Tracheal epithelial cell (primary cell): ENCODE results near the gene PRDM7. TPM values are rescaled to one million over a fixed set of nuclear protein-coding genes. Genes with fewer than 3 reads are reported as not detected.

Experiments used
- total RNA-seq: library from RNA; depleted of rRNA; stranded (reverse); fragments of >200 nt; gene quantifications from 2 replicates; pipeline ENCODE4 v1.2.1, GENCODE V29; 2014

PRDM7 gene
- not detected in 2 replicates for total RNA-seq

GRCh38 chr16:90077240-90077756 is at the start of gene PRDM7:
Gene PRDM7, minus strand, starts transcription at chr16:90077331. Its CDS starts 1,421 bp downstream, at chr16:90075910.

GRCh38 chr16:90018652-90019542 is 58.2 kb downstream of the PRDM7 start, which contains the start of gene DBNDD1:
Gene DBNDD1, minus strand, starts transcription at chr16:90019456. Its CDS starts 115 bp downstream, at chr16:90019341.

Other genes with a start within 250 kb of the PRDM7 start
- 1.1 and 2.4 TPM in 2 replicates for gene SPIRE2, start 248.9 kb downstream of the PRDM7 start, total RNA-seq
- 68.2 and 149 TPM in 2 replicates for gene TCF25, start 203.7 kb downstream of the PRDM7 start, total RNA-seq
- 1.2 and 1.9 TPM in 2 replicates for gene MC1R, start 158.5 kb downstream of the PRDM7 start, total RNA-seq
- 7.0 and 361 TPM in 2 replicates for gene TUBB3, start 154.0 kb downstream of the PRDM7 start, total RNA-seq
- gene DEF8, start 128.6 kb downstream of the PRDM7 start, total RNA-seq, result 53.9 and 67.0 TPM in 2 replicates
- 4.7 and 7.5 TPM in 2 replicates for gene DBNDD1, start 57.9 kb downstream of the PRDM7 start, total RNA-seq